HG03103 (cell line): ENCODE results near the gene RMP24.
"Not testable (repeated sequence)": the region's sequence is repeated elsewhere in the genome, so short reads cannot be mapped to it uniquely, and the experiment has no call there.

Source experiments
- ATAC-seq: cut with Tn5 transposase; IDR thresholded peaks from one replicate; pipeline ENCODE4 v1.9.1; 2021; ENCODE audit warnings: low read depth; ENCODE audit not compliant: unreplicated experiment

Gene RMP24

GRCh38 chr18:35964319-35964718 is 8.2 kb upstream of the RMP24 start:
- ATAC-seq, result no peak

- not testable (repeated sequence) for ATAC-seq
Observed at GRCh38 chr18:35967866-35968265, 4.6 kb upstream of the RMP24 start.

DNA sequence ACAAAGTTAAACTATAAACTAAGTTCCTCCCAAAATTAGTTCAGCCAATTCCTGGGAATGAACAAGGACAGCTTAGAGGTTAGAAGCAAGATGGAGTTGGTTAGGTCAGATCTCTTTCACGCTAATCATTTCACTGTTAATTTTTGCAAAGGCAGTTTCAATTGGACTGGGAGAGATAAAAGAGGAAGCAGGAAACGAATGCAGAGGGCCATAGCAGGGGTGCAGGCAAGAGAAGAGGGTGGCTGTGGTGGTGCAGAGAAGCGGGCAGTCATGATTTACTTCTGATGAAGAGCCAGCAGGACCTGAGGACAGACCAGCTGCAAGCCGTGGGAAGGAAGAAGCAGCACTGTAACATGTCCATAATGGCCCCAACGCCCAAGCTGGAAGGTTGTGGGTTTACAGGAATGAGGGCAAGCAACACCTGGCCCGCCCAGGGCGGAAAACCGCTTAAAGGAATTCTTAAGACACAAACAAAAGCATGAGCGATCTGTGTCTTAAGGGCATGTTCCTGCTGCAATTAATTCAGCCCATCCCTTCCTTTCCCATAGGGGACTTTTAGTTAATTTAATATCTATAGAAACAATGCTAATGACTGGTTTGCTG is 4.1 kb upstream of the RMP24 start:
- no peak for ATAC-seq

DNA sequence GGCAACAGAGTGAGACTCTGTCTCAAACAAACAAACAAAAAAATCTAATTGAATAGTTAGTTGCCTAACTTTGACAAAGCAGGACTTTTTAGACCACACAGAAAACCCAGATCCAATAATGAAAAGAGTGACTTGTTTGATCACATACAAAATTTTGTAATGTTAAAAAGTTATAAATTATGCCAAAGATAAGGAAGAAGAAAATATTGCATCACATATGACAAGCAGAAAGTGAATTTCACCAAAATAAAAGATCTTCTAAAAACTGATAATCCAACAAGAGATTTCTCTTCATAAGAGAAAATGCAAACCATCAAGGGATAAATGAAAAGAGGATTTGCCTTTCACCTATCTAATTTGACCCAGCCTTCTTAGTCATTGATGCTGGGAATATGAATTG is 2.8 kb upstream of the RMP24 start:
- ATAC-seq, result no peak

DNA sequence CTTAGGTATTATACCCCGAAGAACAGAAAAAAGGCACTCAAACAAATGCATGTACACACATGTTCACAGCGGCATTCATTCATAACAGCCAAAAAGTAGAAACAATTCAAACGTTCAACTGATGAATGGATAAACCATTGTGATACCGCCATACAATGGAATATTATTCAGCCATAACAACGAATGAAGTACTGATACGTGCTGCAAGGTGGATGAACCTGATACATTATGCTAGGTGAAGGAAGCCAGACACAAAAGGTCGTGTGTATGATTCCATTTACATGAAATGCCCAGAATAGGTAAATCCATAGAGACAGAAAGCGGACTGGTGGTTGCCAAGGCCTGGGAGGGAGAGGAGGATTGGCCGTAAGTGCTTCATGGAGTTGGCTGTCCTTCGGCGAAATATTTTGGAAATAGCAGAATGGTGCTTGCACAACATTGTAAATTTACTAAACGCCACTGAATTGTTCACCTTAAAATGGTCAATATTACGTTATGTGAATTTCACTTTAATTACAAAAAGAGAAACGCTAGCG is 750 bp upstream of the RMP24 start:
- peak; percentile 9 for ATAC-seq

DNA sequence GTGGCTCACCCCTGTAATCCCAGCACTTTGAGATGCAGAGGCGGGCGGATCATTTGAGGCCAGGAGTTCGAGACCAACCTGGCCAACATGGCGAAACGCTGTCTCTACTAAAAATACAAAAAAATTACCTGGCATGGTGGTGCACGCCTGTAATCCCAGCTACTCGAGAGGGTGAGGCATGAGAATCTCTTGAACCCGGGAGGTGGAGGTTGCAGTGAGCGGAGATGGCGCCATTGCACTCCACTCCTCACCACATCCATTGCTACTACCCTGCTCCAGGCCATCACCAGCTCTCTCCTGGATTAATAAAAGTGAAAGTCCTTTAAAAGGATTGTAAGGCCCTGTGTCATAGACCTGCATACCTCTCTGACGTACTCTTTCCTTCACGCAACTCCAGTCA is 1.2 kb downstream of the RMP24 start:
- no peak for ATAC-seq

GRCh38 chr18:35974181-35974580 is 1.7 kb downstream of the RMP24 start:
- no peak for ATAC-seq

GRCh38 chr18:35979112-35979511 is 6.6 kb downstream of the RMP24 start:
- ATAC-seq, result no peak

DNA sequence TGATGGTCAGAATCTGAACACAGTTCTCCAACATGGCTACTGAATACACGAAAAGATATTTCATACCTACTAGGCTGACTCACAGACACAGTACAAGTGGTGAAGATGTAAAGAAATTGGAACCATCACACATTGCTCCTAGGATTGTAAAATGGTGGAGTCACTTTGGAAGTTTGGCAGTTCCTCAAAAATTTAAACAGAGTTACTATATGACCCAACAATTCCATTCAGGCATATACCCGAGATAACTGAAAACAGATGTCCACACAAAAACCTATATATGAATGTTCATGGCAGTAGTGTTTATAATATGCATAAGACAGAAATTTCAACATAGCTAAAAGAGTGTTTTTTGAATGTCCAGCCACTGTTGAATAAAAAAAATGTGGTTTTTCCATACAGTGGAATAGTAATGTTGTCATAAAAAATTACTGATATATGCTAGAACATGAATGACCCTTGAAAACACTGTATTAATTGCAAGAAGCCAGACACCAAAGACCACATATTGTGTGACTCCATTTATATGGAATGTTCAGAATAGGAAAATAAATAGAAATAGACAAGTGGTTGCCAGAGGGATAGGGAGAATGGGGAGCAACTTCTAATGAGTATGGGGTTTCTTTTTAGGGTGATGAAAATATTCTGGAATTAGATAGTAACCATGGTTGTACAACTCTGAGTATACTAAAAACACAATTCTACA is 10.1 kb downstream of the RMP24 start:
- no peak for ATAC-seq

DNA sequence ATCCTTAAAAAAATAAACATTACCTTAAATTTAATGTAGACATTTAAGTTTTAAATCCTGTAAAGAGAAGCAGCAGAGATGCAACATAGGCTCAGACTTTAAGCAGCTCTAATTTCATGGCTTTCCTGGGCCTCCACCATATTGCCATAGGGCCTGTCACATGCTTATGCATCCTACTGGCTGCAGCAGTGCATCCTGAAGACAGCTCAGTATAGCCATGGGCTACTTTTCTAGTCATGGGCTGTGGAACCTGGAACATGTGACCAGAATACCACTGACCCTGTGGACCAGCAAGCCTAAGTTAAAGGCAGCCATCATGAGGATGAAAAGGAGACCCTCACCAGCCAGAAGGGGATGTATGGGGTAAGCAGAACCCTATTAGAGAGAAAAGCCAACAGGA is 10.7 kb downstream of the RMP24 start:
- ATAC-seq, result no peak

GRCh38 chr18:35983818-35984217 is 11.3 kb downstream of the RMP24 start:
- ATAC-seq, result no peak

DNA sequence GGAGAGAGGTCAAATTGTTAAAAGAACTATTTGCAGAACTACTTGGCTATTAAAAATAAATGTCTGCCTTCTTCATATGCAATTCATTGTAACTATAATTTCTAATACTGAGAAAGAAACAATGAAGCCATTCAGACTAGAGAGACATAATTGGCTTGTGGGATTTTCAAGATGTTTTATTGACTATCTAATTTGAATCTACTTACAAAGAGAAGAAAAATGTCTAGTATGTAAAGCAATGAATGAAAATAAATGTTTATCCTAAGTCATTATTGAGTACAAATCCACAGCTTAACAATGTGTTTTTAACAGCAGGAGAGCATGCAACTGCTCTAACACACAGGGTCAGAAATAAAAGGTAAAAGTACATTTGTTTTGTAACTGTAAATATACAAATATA is 19.2 kb downstream of the RMP24 start:
- ATAC-seq, result no peak

GRCh38 chr18:35993013-35993412 is 20.5 kb downstream of the RMP24 start:
- ATAC-seq, result no peak

GRCh38 chr18:35998967-35999366 is 26.5 kb downstream of the RMP24 start:
- ATAC-seq, result no peak

DNA sequence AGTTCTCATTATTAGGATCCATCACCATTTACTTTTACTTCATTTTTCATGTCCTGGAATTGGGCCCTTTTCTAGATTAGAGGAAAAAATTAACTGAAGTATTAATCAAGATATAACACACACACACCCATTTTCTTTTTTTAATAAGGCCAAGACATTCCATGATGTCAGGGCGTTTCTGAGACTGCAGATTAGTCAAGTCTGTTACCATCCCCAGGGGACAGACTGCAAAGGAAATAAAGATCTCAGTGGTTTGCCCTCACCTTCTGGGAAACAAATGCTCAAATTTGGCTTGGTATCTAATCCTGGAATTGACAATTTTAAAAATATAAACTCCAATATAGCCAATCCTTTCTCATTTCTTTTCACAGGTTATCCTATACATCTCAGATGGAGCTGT is 27.4 kb downstream of the RMP24 start:
- no peak for ATAC-seq

DNA sequence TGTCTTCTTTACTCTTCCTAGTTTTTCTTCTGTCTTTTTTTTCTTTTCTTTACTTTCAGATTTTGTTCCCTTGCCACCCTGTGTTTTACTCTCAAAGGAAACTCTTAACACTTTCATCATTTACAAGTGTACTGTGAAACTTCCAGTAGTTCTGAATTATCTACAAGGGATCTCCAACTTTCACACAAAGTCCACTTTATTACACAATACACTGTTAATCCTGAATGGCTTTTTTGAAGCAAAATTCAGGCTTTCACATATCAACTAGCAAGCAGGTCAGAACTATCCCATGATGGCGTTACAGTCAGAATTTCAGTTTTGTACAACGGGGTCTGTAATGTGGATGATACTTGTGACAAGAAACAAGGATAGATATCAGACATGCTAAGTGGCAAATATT is 34.5 kb downstream of the RMP24 start:
- ATAC-seq, result no peak

- no peak for ATAC-seq
Observed at GRCh38 chr18:36009214-36009613, 36.7 kb downstream of the RMP24 start.

- ATAC-seq, result no peak
Observed at GRCh38 chr18:36012891-36013290, 40.4 kb downstream of the RMP24 start.

DNA sequence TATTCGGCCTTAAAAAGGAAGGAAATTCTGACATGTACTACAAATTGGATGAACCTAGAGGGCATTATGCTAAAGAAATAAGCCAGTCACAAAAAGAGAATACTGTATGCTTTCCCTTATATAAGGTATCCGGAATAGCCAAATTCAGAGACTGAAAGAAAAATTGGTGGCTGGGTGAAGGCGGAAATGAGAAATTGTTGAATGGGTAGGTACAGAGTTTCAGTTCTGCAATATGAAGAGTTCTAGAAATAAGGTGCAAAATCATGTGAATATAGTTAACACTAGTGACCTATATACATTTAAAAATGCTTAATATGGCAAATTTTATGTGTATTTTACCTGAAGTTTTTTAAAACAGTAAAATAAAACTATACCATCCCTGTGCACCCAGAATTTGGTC is 43.1 kb downstream of the RMP24 start:
- ATAC-seq, result peak; percentile 87

DNA sequence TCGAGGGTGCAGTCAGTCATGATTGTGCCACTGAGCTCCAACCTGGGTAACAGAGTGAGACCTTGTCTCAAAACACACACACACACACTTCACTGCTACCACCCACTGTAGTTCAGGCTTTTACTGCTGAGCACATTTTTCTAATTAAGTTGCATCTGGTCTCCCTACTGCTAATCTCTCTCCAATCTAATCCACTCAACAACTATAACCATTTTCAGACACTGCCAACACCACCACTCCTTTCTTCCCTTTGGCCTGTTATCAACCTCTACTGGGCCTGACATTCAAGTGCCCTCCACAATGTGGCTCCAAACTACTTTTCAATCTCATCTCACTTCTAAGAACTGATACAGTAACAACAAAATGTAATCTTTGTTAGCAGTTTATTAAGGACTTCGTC is 44.8 kb downstream of the RMP24 start:
- ATAC-seq, result no peak

DNA sequence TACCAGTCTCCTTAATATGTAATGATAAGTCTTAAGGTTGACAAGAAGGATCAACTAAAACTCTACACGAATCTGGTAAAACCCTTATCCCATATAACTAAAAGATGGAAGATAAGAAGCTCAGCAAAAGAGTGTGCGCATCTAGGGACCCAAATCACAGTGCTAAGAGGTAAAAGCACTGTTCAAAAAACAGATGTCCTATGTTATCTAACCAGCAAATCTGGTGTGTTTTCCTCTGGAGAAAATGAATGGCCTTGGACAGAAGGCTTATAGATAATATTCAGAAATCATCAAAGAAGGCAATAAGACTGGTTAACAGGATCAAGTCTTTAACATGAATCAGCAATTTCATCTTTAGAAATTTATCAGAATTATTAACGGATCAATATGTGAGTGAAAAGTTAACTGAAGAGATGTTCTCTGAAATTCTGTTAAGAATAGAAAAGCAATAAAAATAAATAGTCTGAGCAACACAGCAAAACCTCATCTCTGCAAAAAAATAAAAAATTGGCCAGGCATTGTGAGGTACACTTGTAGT is 47.8 kb downstream of the RMP24 start:
- no peak for ATAC-seq

- ATAC-seq, result no peak
Observed at GRCh38 chr18:36023336-36023735, 50.9 kb downstream of the RMP24 start.
